ENCODE measurements around the gene SLC39A3.

SLC39A3 gene, protein sequence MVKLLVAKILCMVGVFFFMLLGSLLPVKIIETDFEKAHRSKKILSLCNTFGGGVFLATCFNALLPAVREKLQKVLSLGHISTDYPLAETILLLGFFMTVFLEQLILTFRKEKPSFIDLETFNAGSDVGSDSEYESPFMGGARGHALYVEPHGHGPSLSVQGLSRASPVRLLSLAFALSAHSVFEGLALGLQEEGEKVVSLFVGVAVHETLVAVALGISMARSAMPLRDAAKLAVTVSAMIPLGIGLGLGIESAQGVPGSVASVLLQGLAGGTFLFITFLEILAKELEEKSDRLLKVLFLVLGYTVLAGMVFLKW

DNA sequence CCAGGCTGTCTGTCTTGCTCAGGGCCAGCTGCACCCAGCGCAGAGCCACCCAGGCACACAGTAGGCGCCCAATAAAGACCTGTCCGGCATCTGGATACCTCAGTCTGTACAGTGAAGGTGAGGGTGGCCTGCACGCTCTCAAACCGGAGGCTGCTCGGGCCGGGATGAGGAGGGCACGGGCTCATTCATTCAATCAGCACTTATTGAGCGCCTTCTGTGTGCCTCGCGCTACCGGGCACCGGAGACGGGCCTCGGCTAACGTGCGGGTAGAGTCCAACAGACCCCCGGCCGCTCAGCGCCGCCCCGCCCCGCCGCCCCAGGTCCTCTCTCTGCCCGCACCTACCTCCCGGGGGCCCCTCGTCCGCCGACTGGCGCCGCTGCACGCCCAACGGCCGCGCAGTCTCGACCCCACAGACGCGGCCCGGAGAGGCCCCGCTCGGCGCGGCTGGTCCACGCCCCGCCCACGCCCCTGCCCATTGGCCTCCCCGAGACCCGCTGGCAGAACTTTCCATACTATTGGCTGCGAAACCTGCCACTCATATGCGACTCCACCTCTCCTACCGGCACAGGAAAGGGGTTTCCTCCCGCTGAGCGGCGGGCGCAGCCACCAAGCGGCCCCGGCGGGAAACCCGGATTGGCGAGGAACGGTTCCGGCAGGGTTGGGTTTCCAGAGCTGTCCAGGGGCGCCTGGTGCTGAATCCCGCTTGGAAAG, at the start of gene SLC39A3:
Gene SLC39A3 (minus strand): TSS at position 416 of the 712 bp plus-strand sequence. CDS start 2,760 bp downstream, outside the sequence.
- DNase-seq = peak; percentile 97

GRCh38 chr19:2788237-2788636, 48.4 kb upstream of the SLC39A3 start:
- no peak for DNase-seq

DNA sequence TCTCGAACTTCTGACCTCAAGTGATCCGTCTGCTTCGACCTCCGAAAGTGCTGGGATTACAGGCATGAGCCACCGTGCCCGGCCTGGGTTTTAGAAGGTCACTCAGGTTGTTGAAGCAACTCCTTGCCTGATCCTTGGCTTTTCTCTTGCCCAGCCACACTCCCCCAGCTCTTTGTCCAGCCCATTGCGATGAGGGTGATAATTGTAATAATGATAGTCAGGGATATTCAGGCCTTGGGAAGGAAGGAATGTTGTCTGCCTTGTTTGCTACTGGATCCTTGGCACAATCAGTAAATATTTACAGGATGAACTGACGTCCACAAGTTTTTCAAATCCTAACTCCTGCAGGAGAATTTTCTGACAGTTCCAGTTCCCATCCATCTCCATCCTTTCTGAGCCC, 47.3 kb upstream of the SLC39A3 start:
- DNase-seq = no peak

DNA sequence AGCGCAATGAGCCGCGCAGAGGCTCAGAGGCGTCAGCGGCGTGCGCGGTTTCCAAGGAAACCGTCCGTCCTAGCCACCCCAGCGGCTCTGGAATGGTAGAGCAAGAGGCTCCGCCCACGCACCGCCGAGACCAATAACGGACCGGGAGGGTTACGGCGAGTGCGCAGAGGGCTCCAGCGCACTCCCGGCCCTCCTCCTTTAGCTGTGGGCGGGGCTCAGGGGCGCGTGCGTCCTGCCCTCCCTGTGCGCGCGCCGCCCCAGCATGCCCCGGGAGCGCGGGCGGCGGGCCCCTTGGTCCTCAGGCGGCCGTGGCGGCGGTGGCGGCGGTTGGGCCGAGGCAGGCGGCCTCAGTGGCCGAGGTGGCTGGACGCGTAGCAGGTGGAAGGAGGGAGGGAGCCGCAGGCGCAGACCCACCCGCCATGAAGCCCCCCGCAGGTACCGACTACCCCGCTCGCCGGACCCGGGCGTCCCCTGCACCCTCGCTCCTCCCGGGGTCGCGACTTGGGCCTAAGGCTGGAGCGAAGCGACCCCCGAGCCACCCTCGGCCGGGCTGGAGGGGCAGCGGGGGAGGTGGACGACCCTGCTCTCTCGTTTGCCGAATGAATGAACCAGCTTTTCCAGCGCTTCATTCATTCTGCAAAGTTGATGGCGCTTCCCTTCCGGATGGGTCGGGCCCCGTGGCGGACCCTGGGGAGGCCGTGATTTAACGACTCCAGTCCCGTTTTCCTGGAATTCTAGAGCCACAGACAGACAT, 45.6 kb upstream of the SLC39A3 start, which contains the start of gene THOP1:
Gene THOP1 (plus strand): TSS at position 260 of the 754 bp plus-strand sequence. CDS start 160 bp downstream, at position 420.
- peak; percentile 97 for DNase-seq

- no peak for DNase-seq
Observed at GRCh38 chr19:2783781-2784145, 43.9 kb upstream of the SLC39A3 start.

- DNase-seq = peak; percentile 100
Observed at GRCh38 chr19:2782936-2783780, 43.3 kb upstream of the SLC39A3 start, which contains the start of gene SGTA. Gene SGTA, minus strand, starts transcription at chr19:2783273. Its CDS starts 14,205 bp downstream, at chr19:2769068.

DNA sequence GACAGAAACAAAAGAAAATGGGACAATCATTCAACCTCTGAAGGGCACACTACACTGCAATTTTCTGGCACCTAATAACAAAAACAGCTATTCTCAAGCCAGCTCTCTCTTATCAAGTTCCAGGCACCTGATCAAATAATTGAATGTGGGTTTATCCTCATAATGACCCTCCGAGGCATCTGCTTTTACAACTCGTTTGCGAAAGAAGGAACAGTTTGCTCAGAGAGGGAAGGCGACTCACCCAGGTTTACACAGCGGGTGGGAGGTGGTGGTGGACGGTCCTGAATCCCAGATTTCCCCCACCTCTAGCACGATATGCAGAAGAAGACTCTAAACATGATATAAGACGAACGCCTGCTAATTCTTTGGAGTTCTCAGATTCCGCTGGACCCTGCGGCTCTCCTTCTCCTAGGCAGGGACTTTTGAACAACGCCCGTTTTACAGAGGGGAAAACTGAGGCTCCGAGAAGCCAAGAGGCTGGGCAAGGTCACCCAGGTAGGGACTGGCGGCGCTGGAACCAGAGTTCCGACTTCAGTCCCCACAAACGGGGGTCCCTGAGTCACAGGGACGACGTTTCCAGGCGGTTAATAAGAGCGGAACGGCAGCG, 42.6 kb upstream of the SLC39A3 start:
- no peak for DNase-seq

GRCh38 chr19:2780284-2780683, 40.5 kb upstream of the SLC39A3 start:
- DNase-seq = no peak

DNA sequence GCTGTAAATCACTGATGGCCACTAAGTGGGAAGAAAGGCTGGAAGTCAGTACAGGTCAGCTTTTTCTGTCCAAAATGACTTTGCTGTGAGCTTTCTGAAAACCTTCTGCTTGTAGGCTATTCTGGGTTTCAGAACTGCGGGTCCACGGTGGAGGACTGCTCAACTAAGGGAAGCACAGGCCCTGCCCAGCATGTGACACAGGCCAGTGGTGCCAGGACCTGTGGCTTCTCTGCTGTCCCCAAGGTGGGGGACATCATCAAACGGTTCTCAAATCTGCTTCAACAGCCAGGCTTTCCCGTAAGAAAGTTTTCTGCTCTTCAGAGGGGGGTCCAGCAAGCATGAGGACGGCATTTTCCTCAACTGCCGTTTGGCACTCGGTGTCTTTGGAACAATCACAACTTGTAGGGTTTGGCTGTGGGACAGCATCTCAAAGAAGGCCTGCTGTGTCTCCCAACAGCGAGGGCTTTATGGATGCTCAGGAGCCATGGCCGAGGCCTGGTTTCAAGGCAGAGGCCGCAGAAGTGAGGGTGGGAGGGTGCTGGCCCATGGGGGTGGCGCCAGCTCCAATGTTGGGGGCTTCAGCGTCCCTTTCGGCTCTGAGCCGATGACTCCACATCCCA, 39.4 kb upstream of the SLC39A3 start:
- no peak for DNase-seq

DNA sequence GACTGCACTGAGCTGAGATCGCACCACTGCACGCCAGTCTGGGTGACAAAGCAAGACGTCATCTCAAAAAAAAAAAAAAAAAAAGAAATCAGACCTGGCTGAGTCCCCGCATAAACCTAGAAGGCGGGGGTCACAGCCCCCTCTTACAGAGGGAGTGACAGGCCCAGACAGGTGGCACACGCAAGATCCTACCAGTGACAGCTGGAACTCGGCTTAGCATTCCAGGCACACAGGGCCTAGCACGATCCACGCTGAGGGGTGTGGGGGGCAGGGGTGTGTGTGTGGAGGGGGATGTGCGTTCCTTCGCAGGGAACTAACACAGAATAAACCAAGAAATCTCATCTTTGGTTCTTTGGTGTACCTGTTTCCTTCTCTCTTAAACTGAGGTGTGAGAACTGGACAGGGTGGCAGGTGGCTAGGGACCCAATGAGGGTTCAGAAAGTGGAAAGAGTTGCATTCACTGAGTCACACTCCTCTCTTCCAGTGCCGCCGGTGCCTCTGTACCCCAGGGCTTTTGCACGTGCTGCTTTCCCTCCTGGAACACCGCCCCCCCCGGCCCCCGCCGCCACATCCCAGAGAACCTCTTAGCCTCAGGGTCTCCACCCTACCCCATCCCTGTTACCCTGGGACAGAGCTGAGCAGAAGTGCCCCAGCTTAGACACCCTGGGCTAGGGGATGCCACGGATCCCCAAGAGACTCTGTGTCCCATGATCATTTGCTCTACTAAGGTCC, 38.3 kb upstream of the SLC39A3 start:
- DNase-seq = no peak

GRCh38 chr19:2775556-2776430, 36.0 kb upstream of the SLC39A3 start:
- DNase-seq = no peak

DNA sequence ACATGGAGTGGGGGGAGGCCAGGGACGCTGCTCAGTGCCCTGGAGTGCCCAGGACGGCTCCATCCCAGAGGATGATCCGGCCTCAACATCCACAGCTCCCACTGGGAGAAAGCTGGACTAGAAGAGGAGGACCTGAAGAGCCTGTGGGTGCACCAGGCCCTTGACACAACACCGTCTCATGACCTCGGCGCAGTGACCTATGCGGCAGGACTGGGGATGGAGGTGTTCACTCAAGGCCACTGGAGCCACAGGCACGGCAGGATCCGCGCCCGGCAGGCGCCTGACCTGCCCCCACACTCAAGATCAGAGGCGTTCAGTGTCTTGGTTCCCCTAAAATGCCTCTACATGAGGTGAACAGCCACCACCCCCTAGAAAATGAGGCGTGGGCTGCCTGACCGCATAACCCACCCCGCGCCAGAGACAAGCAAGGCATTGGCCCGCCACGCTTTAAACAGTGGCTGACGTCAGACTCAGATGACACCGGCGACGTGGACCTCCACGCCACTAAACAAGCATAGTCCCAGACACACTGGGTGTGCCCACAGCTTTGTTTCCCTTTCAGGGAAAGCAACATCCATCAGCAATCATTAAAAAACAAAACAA, 35.2 kb upstream of the SLC39A3 start:
- no peak for DNase-seq

DNA sequence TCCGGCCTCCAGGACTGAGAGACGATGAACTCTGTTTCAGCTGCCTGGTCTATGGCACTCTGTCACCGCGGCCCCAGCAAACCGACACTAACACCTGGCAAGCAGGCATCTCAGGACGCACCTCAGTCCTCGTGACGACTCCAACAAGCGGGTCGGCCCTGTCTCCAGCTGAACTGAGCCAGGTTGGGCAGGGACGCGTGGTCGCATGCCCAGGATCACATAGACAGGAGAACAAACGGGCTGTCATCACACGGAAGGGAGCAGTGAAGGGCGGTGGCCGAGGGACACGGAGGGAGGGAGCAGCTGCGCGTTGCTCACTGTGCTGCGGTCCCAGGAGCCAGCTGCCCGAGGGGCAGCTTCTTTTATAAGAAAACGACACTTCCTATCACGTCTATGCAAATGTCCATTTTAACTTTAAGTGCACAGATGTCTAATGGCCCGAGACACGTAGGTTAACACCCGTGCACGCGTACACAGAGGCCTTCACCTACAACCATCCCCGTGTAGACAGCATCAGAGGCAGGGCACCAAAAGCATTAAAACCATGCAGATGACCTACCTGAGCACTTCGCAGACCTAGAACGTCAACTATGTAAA, 34.4 kb upstream of the SLC39A3 start:
- DNase-seq = peak; percentile 9

DNA sequence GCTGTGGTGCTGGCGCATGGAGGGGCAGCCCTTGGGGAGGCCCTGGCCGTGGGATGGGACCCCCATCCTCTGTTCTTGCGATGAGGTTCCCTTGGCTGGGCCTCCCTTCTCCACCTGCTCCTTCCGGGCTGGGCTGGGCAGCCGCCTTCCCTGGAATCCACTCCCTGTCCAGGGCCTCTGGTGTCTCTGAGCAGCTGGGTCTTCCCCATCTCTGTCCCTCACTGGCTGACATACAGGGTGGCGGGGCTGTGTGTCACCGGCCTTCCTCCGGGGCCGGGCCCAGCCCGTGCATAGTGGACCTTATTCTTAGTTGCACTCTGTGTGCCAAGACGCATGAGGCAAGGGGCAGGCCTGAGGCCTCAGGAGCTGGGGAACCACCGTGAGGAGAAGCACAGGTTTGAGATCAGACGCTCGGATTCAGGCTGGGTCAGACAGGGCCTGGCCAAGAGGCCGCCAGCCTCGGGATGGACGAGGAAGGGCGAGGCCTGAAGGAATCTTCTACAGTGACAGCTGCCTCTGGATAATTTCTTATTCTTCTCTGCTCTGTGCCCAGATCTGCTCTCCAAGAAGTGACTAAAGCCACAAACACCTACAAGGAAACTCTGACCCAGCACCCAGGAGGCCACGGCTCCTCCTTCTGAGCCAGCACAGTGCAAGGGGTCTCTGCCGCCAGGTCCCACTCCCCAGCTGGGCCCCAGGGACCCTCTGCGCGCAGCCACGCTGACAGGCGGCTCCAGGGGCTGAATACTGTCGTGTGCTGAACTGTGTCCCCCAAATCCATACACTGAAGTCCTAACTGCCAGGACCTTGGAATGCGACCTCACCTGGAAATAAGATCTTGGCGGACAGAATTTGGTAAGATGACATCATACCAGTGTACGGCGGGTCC, 32.2 kb upstream of the SLC39A3 start:
- no peak for DNase-seq

DNA sequence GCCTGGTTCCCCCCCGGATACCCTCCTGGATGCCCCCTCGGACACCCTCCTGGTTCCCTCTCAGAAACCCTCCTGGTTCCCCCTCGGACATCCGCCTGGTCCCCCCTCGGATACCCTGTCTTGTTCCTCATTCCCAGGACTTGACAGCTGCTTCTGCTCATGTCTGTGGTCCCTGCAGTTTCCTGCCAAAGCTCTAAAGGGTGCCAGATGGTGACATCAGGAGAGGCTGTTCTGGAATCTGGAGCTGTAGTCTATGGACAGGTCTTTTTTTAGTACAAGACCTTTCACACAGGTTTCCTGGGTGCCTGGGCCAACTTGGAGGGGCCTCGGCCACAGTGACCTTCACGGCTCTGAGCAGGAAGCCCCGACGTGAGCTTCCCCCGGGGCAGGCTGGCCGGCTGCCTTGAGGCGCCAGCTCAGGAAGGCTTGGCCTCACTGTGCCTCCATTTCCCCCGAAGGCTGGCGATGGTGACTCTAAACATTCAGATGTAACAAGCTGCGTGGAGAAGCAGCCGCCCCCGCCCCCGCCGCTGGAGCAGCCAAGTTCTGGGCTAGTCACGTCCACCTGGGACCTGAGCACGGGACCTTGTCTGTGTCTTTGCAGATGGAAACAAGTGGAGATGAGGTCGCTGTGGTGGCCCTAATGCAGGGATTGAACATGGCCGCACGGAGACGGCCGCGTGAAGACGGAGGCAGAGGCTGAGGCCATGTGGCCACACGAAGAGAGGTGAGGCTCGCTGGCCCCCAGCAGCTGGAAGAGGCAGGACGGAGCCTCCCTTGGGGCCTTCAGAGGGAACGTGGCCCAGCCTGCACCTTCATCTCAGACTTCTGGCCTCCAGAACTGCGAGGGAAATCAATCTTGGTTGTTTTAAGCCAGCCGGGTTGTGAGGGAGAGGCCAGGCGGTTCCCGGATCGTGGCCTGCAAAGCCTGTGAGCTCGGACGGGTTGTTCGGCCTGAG, 30.5 kb upstream of the SLC39A3 start:
- DNase-seq = no peak

GRCh38 chr19:2769218-2769617, 29.4 kb upstream of the SLC39A3 start:
- no peak for DNase-seq
